Tibial artery (tissue), 4 donors: Measurements from ENCODE around the gene DCTN5.
A peak's percentile ranks its signal among the peaks of the same experiment; 100 is the strongest.

Source experiments
- DNase-seq, 2 donors: peaks; one replicate each; pipeline ENCODE4 v3.0.0-alpha.2; 2019
- H3K27ac ChIP-seq, 2 donors: fragments of 200-600 bp; sonication (generic) in 1 of 2; 1 replicate in 1 of 2; 2 replicates in 1 of 2; pipeline ENCODE4 v1.5.1; 2018 to 2019; ENCODE audit warnings: mild to moderate bottlenecking in 1 of 2
- H3K27me3 ChIP-seq, 2 donors: fragments of 200-600 bp; sonication (generic) in 1 of 2; one replicate each; pipeline versions ENCODE4 v1.5.1 to v1.6.0; 2016 to 2019
- H3K36me3 ChIP-seq, 3 donors: fragments of 200-600 bp; sonication (generic) in 2 of 3; one replicate each; pipeline ENCODE4 v1.5.1; 2016 to 2019; ENCODE audit warnings: mild to moderate bottlenecking in 2 of 3
- H3K4me1 ChIP-seq, 4 donors: fragments of 200-600 bp; sonication (generic) in 2 of 4; 1 replicate in 3 of 4; 2 replicates in 1 of 4; pipeline ENCODE4 v1.5.1; 2016 to 2019
- H3K4me3 ChIP-seq, 2 donors: fragments of 200-600 bp; sonication (generic) in 1 of 2; 1 replicate in 1 of 2; 2 replicates in 1 of 2; pipeline ENCODE4 v1.5.1; 2018 to 2019; ENCODE audit warnings: mild to moderate bottlenecking in 2 of 2
- H3K9me3 ChIP-seq, 3 donors: fragments of 200-600 bp; sonication (generic) in 1 of 3; one replicate each; pipeline ENCODE4 v1.5.1; 2016 to 2019
- intact Hi-C: fragments of 100-400 bp; cut with DNase I; formaldehyde crosslinking; loops from one replicate; pipeline ENCODE4 v1.15.0; 2023; ENCODE audit warnings: low total_unique reads
- TF ChIP-seq, protein P1 (sequence below), 2 experiments: fragments of 200-600 bp in 1 of 2; fragments of 450-650 bp in 1 of 2; IDR thresholded peaks; one replicate each; pipeline ENCODE4 v1.5.1; 2017 to 2019; ENCODE audit warnings: antibody characterized with exemption in 2 of 2, mild to moderate bottlenecking in 1 of 2, moderate library complexity in 1 of 2

DCTN5 gene

DNA sequence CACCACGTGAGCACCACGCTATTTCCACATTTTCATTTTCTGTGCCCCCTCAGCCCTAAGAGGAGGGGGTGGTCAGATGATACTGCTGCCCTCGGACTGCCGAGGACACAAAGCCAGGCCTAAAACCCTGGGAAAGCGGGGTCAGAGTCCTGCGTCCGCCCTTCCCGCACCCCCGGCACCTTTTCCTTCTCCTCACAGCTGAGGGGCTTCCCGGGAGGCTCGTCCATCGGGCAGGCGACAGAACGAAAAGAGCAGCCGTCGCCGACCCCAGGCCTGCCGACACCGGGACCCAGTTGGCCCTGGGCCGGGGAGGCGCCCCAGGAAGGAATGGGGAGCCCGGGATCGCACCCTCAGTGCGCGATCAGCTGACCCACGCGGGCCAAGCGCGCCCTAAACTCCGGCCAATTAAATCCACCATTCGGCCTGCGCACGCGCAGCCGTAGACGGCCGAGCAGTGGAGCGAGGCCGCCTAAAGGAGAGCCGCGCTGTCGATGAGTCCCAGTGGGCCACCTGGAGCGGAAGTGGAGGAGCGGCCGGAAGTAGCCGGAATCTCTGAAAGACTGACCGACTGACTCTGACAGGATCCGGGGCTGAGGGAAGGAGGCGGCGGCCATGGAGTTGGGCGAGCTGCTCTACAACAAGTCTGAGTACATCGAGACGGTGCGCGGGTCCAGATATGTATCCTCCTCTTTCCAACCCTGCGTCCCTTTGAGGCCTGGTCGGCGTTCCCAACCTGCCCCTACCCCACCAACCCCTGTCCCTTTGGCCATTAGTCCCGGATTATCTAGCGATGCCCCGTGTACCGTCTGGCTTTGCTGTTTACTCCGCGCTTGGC lies at the start of gene DCTN5, which contains the start of gene PALB2:
Gene DCTN5 (plus strand): TSS at position 536 of the 835 bp plus-strand sequence. CDS start 77 bp downstream, at position 613.
Gene PALB2 (minus strand): TSS at position 380 of the 835 bp plus-strand sequence. CDS start 153 bp downstream, at position 227.
- peak within 1 kb of the TSS; percentile 76 to 90 for H3K27ac ChIP-seq
- no peaks in the 10 kb centered on the region for H3K9me3 ChIP-seq
- peaks cover 23 to 35% (median 24%) of the 10 kb centered on the region in 3 donors for H3K36me3 ChIP-seq
- TF ChIP-seq, protein P1, sequence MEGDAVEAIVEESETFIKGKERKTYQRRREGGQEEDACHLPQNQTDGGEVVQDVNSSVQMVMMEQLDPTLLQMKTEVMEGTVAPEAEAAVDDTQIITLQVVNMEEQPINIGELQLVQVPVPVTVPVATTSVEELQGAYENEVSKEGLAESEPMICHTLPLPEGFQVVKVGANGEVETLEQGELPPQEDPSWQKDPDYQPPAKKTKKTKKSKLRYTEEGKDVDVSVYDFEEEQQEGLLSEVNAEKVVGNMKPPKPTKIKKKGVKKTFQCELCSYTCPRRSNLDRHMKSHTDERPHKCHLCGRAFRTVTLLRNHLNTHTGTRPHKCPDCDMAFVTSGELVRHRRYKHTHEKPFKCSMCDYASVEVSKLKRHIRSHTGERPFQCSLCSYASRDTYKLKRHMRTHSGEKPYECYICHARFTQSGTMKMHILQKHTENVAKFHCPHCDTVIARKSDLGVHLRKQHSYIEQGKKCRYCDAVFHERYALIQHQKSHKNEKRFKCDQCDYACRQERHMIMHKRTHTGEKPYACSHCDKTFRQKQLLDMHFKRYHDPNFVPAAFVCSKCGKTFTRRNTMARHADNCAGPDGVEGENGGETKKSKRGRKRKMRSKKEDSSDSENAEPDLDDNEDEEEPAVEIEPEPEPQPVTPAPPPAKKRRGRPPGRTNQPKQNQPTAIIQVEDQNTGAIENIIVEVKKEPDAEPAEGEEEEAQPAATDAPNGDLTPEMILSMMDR (IDR thresholded peaks at IDR 0.05): peak in 1 of 2 experiments; percentile 9
- intact Hi-C loops: loop anchor here (5.0 kb wide), 1 partner anchor 44 kb away; the partner anchor contains the start of gene NDUFAB1
- H3K4me1 ChIP-seq: peaks cover 0 to 29% (median 19%) of the 10 kb centered on the region in 4 donors
- no peaks in the 10 kb centered on the region for H3K27me3 ChIP-seq
- peak within 1 kb of the TSS; percentile 64 to 87 for H3K4me3 ChIP-seq
- peak; percentile 93 to 96 for DNase-seq

DNA sequence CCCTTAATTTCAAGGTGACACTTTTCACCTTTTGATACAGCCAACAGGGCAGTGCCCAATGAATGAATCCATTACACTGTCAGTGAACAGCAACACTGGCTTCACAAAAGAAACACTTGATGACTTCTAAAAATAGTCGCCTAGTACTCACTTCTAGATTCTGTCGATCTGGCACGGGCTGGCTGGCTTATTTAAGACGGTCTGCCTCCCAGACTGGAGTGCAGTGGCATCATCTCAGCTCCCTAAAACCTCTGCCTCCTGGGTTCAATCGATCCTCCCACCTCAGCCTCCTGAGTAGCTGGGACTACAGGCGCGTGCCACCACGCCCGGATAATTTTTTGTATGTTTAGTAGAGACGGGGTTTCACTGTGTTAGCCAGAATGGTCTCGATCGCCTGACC lies 47.1 kb upstream of the DCTN5 start:
- peaks cover 14 to 49% (median 31%) of the 10 kb centered on the region in 3 donors for H3K36me3 ChIP-seq
- intact Hi-C loops: no loop called here
- H3K4me3 ChIP-seq: no peak overlapping the region
- H3K27ac ChIP-seq: no peak overlapping the region
- H3K9me3 ChIP-seq: no peaks in the 10 kb centered on the region
- TF ChIP-seq, protein P1 (IDR thresholded peaks at IDR 0.05): no peak
- H3K4me1 ChIP-seq: peaks cover 0 to 18% (median 14%) of the 10 kb centered on the region in 4 donors
- no peak for DNase-seq
- no peaks in the 10 kb centered on the region for H3K27me3 ChIP-seq

DNA sequence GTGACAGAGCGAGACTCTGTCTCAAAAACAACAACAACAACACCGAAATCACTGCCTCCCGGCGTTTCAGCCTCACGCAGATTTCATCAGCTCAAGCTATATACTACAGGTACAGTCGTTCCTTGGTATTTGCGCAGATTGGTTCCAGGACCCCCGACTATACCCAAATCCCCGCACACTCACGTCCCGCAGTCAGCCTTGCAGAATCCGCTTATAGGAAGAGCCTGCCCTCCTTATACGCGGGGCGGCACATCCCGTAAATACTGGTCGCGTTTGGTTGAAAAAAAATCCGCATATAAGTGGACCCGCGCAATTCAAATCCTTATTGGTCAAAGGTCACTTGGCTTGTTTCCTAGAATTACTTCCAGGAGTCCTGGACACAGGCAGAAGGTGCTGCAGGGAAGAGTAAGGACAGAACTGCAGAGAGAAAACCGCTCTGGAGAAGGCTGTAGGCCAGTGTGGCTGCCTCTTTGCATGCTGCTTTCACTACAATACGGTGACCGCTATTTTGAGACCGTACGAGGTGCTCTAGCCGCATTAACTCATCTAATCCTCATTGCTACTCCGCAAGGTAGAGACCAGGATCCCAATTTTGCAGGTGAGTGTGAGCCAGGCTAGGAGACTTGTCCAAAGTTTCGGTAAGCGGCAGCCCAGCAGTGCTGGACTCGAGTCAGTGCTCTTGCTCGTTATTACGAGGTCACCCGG lies 45.9 kb upstream of the DCTN5 start:
- Histone ChIP-seq H3K36me3 (peaks cover 10 to 39% (median 21%) of the 10 kb centered on the region in 3 donors), H3K9me3 (no peaks in the 10 kb centered on the region), H3K4me1 (peaks cover 0 to 18% (median 14%) of the 10 kb centered on the region in 4 donors), H3K4me3 (peak overlapping the region; percentile 80 to 88), H3K27me3 (no peaks in the 10 kb centered on the region), H3K27ac (peak overlapping the region; percentile 80 to 83)
- no peak for DNase-seq
- TF ChIP-seq, protein P1 (IDR thresholded peaks at IDR 0.05): no peak
- intact Hi-C loops: loop anchor here (5.0 kb wide), 2 partner anchors 38 to 47 kb away; partner anchors contain the start of genes DCTN5, EARS2, PALB2 and UBFD1

DNA sequence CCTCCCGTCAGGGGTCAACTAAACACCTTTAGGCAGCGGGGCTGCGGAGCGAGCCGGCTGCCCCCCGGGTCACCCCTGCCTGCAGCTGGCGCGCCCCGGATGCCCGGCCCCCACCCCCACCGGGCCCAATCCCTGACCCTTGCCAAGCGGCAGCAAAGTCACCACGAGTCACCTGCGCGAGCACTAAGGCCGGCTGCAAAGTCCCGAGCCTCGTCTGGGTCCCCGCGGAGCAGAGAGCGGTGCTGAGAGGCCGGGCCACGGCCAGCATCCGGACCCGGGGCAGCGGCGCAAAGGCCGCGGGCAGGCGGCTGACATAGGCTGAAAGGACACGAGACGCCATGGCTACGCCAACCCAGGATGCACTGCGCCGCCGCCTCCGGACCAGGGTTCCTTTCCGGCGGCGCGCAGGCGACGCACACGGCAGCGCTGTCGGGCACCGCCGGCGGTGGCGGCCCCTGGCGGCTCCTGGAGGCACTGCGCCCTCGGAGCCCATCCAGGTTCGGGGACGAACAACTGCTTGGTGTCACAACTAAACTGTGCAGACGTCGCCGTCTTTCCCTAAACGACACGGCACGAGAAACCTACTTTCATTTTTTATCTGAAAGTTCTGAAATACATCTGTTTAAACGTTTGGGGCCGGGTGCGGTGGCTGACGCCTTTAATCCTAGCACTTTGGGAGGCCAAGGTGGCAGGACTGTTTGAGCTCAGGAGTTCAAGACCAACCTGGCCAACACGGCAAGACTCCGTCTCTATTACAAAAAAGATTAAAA lies 45.1 kb upstream of the DCTN5 start, which contains the start of gene NDUFAB1:
Gene NDUFAB1 (minus strand): TSS at position 366 of the 770 bp plus-strand sequence. CDS start 26 bp downstream, at position 340.
- TF ChIP-seq, protein P1 (IDR thresholded peaks at IDR 0.05): peak; percentile 99 to 100
- DNase-seq: peak; percentile 86 to 93
- intact Hi-C loops: loop anchor here (5.0 kb wide), 2 partner anchors 39 to 46 kb away; partner anchors contain the start of genes DCTN5, EARS2, PALB2 and UBFD1

More for the DNA sequence above, 45.1 kb upstream of the DCTN5 start, which contains the start of gene NDUFAB1:
- Histone ChIP-seq H3K9me3 (no peaks in the 10 kb centered on the region), H3K4me3 (peak within 1 kb of the TSS; percentile 80 to 88), H3K4me1 (peaks cover 0 to 18% (median 14%) of the 10 kb centered on the region in 4 donors), H3K27me3 (no peaks in the 10 kb centered on the region), H3K36me3 (peaks cover 7 to 39% (median 13%) of the 10 kb centered on the region in 3 donors), H3K27ac (peak within 1 kb of the TSS; percentile 80 to 83)
